Gastrocnemius medialis (tissue), 4 donors: Measurements from ENCODE around the gene CDK14.

Source experiments
- POLR2A ChIP-seq, 2 donors: fragments of 450-650 bp; IDR thresholded peaks; one replicate each; pipeline ENCODE4 v1.6.1; 2017; ENCODE audit warnings: antibody characterized with exemption in 2 of 2, mild to moderate bottlenecking in 2 of 2, moderate library complexity in 2 of 2
- TF ChIP-seq, protein P1 (sequence below), 5 experiments: fragments of 450-650 bp in 3 of 5; fragments of 200-600 bp in 2 of 5; sonication (generic) in 2 of 5; IDR thresholded peaks in 4 of 5; conservative IDR thresholded peaks in 1 of 5; 1 replicate in 4 of 5; 2 replicates in 1 of 5; pipeline ENCODE4 v1.5.1; 2016 to 2019; ENCODE audit warnings: antibody characterized with exemption in 5 of 5, mild to moderate bottlenecking in 3 of 5, moderate library complexity in 3 of 5

DNA sequence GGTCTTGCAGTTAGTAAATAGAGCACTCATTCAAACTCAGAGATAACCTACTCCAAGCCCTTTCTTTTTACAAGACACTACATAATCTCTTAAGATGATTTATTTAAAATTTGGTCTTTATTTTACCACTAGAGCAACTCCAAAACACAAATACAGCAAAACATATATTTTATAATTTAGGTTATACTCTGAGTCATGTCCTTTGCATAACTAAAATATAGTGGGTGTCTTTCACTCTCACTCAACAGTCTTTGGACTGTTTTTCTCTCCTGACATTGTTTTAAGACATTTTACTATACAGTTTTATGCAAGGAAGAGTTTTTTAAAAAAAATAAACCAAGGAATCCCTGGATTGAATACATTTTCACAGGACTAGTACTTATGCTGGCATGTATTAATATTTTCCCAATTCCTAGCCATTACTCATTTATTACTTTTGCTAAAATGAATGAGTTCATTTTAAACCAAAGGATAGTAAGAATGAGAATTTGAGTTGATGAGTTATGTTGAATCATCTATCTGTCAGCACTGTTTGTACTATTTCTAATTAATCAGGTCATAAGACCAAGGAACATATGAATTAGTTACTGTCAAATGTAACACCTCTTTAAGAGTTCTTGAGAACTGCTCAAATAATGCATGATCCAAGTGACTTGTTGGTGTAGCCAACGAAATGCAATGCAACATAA, 365.1 kb downstream of the CDK14 start:
- TF ChIP-seq, protein P1, sequence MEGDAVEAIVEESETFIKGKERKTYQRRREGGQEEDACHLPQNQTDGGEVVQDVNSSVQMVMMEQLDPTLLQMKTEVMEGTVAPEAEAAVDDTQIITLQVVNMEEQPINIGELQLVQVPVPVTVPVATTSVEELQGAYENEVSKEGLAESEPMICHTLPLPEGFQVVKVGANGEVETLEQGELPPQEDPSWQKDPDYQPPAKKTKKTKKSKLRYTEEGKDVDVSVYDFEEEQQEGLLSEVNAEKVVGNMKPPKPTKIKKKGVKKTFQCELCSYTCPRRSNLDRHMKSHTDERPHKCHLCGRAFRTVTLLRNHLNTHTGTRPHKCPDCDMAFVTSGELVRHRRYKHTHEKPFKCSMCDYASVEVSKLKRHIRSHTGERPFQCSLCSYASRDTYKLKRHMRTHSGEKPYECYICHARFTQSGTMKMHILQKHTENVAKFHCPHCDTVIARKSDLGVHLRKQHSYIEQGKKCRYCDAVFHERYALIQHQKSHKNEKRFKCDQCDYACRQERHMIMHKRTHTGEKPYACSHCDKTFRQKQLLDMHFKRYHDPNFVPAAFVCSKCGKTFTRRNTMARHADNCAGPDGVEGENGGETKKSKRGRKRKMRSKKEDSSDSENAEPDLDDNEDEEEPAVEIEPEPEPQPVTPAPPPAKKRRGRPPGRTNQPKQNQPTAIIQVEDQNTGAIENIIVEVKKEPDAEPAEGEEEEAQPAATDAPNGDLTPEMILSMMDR (IDR thresholded peaks at IDR 0.05 in 4 of 5, conservative IDR thresholded peaks at IDR 0.05 in 1 of 5): no peak
- TF ChIP-seq POLR2A (IDR thresholded peaks at IDR 0.05): no peak
